HFFc6 (cell line): ENCODE data around the gene FMN2. TPM values are rescaled to one million over a fixed set of nuclear protein-coding genes. Genes with fewer than 3 reads are reported as not detected.
A peak's percentile ranks its signal among the peaks of the same experiment; 100 is the strongest.

Source experiments
- DNase-seq: peaks from one replicate; pipeline ENCODE4 v3.0.0-alpha.2; 2018
- H3K27ac Mint-ChIP-seq: 2 replicates; pipeline ENCODE4 v1.8.0; 2020; ENCODE audit warnings: mild to moderate bottlenecking, mixed read lengths
- H3K27me3 Mint-ChIP-seq: 2 replicates; pipeline ENCODE4 v1.8.0; 2021; ENCODE audit warnings: mild to moderate bottlenecking, moderate library complexity, mixed read lengths; ENCODE audit not compliant: insufficient read depth
- H3K36me3 Mint-ChIP-seq: 2 replicates; pipeline ENCODE4 v1.8.0; 2021; ENCODE audit warnings: low read depth, mixed read lengths
- H3K4me1 Mint-ChIP-seq: 2 replicates; pipeline ENCODE4 v1.8.0; 2020; ENCODE audit warnings: low read depth, mixed read lengths
- H3K4me3 Mint-ChIP-seq: 2 replicates; pipeline ENCODE4 v1.8.0; 2020; ENCODE audit warnings: mild to moderate bottlenecking, moderate library complexity, mixed read lengths
- H3K9me3 Mint-ChIP-seq: 2 replicates; pipeline ENCODE4 v1.8.0; 2020; ENCODE audit warnings: mild to moderate bottlenecking, mixed read lengths
- CTCF ChIP-seq: fragments of 200-600 bp; sonication (generic); IDR thresholded peaks from 2 replicates; pipeline ENCODE4 v1.5.0; 2021; ENCODE audit warnings: antibody characterized with exemption, mild to moderate bottlenecking
- total RNA-seq, 6 experiments: library from RNA; stranded (reverse); fragmentation: NEBNext Ultra II Directional; extraction: Animal tissue kit (Norgen Biotek cat#: 25700); gene quantifications; 2 replicates in 1 of 6; 3 replicates in 5 of 6; pipeline ENCODE4 v1.2.3, GENCODE V29; 2021

FMN2 gene
- total RNA-seq, 6 experiments from 2014 or later: 82.6 to 115 (median 96.4) TPM

GRCh38 chr1:240096974-240097373 is 5.3 kb downstream of the FMN2 start:
- TF ChIP-seq CTCF: no peak
- DNase-seq: no peak
- peaks cover 5% of the 10 kb centered on the region; the same call in 1 of the 2 replicates for H3K9me3 Mint-ChIP-seq
- peaks cover 76% of the 10 kb centered on the region for H3K36me3 Mint-ChIP-seq
- peak overlapping the region; percentile 90 for H3K4me3 Mint-ChIP-seq
- H3K27ac Mint-ChIP-seq: peak overlapping the region; percentile 29; the same call in 1 of the 2 replicates
- peaks cover 73% of the 10 kb centered on the region for H3K4me1 Mint-ChIP-seq
- H3K27me3 Mint-ChIP-seq: peaks cover 1% of the 10 kb centered on the region

GRCh38 chr1:240098534-240098933 is 6.9 kb downstream of the FMN2 start:
- H3K27ac Mint-ChIP-seq: peak overlapping the region; percentile 81
- H3K4me3 Mint-ChIP-seq: peak overlapping the region; percentile 90
- no peak for DNase-seq

GRCh38 chr1:240099329-240099728 is 7.6 kb downstream of the FMN2 start:
- Mint-ChIP-seq H3K4me3 (peak overlapping the region; percentile 90), H3K27me3 (peaks cover 1% of the 10 kb centered on the region), H3K27ac (peak overlapping the region; percentile 81), H3K4me1 (peaks cover 94% of the 10 kb centered on the region), H3K9me3 (no peaks in the 10 kb centered on the region), H3K36me3 (peaks cover 80% of the 10 kb centered on the region)
- DNase-seq: no peak
- TF ChIP-seq CTCF: no peak

More at GRCh38 chr1:240098534-240098933, 6.9 kb downstream of the FMN2 start:
- Mint-ChIP-seq H3K36me3 (peaks cover 82% of the 10 kb centered on the region), H3K27me3 (peaks cover 1% of the 10 kb centered on the region), H3K4me1 (peaks cover 87% of the 10 kb centered on the region), H3K9me3 (peaks cover 5% of the 10 kb centered on the region; the same call in 1 of the 2 replicates)
- no peak for TF ChIP-seq CTCF

- peaks cover 83% of the 10 kb centered on the region for H3K36me3 Mint-ChIP-seq
- peaks cover 97% of the 10 kb centered on the region for H3K4me1 Mint-ChIP-seq
- peaks cover 1% of the 10 kb centered on the region for H3K27me3 Mint-ChIP-seq
- DNase-seq: no peak
- H3K4me3 Mint-ChIP-seq: peak overlapping the region; percentile 90
- TF ChIP-seq CTCF: no peak
- H3K9me3 Mint-ChIP-seq: no peaks in the 10 kb centered on the region
- peak overlapping the region; percentile 81 for H3K27ac Mint-ChIP-seq
These were observed 8.1 kb downstream of the FMN2 start for GRCh38 chr1:240099748-240100147.

GRCh38 chr1:240100371-240100934 is 8.8 kb downstream of the FMN2 start:
- peak overlapping the region; percentile 90 for H3K4me3 Mint-ChIP-seq
- peaks cover 1% of the 10 kb centered on the region for H3K27me3 Mint-ChIP-seq
- TF ChIP-seq CTCF: no peak
- H3K9me3 Mint-ChIP-seq: no peaks in the 10 kb centered on the region
- peak; percentile 62 for DNase-seq
- peaks cover 78% of the 10 kb centered on the region for H3K36me3 Mint-ChIP-seq
- peaks cover 97% of the 10 kb centered on the region for H3K4me1 Mint-ChIP-seq
- peak overlapping the region; percentile 81 for H3K27ac Mint-ChIP-seq
